H1 (cell line): ENCODE results near the gene ABCD4. TPM values are rescaled to one million over a fixed set of nuclear protein-coding genes. Genes with fewer than 3 reads are reported as not detected.
A peak's percentile ranks its signal among the peaks of the same experiment; 100 is the strongest.

Source experiments
- CTCF ChIA-PET: fragments of 300-600 bp; sonication (Branson Sonifier 250); formaldehyde crosslinking; loops from one replicate; lab custom pipeline; 2021; ENCODE audit not compliant: partially characterized antibody; lab: Charles Lee
- POLR2A ChIA-PET: fragments of 300-600 bp; sonication (Branson Sonifier 250); formaldehyde crosslinking; loops from one replicate; lab custom pipeline; 2021; ENCODE audit warnings: inconsistent platforms; ENCODE audit not compliant: partially characterized antibody; lab: Charles Lee
- DNase-seq, 2 experiments: peaks; one replicate each; pipeline versions ENCODE4 v3.0.0 to v3.0.0-alpha.2; 2010 to 2022; ENCODE audit warnings: low spot score in 2 of 2, low read depth in 1 of 2, mixed read lengths in 1 of 2
- FAIRE-seq: peaks from 2 replicates; lab custom pipeline; 2011; peaks lifted over from hg19 to GRCh38; lab: Jason Lieb, UNC
- H2AFZ ChIP-seq: 2 replicates; pipeline ENCODE4 v1.8.1; 2012; ENCODE audit warnings: low read length, inconsistent platforms
- H2AK5ac ChIP-seq: 2 replicates; pipeline ENCODE4 v1.6.1; 2013; ENCODE audit warnings: low read depth, low read length
- H2BK120ac ChIP-seq: replicated peaks from 2 replicates; pipeline ENCODE3; 2013; ENCODE audit warnings: low read depth, low read length, inconsistent platforms
- H2BK12ac ChIP-seq: 2 replicates; pipeline ENCODE4 v1.6.1; 2013; ENCODE audit warnings: low read depth, low read length
- H2BK15ac ChIP-seq: 2 replicates; pipeline ENCODE4 v1.6.1; 2013; ENCODE audit warnings: low read length
- H2BK20ac ChIP-seq: 2 replicates; pipeline ENCODE4 v1.6.1; 2013; ENCODE audit warnings: low read length
- H2BK5ac ChIP-seq: 2 replicates; pipeline ENCODE4 v1.6.1; 2013; ENCODE audit warnings: low read depth, low read length
- H3K14ac ChIP-seq: 2 replicates; pipeline ENCODE4 v1.6.1; 2013; ENCODE audit warnings: inconsistent platforms; ENCODE audit not compliant: insufficient read length
- H3K18ac ChIP-seq: 2 replicates; pipeline ENCODE4 v1.6.1; 2013; ENCODE audit warnings: low read length; ENCODE audit errors: extremely low read depth
- H3K23ac ChIP-seq: 2 replicates; pipeline ENCODE4 v1.6.1; 2013; ENCODE audit warnings: inconsistent platforms; ENCODE audit not compliant: insufficient read length
- H3K23me2 ChIP-seq: 2 replicates; pipeline ENCODE4 v1.6.1; 2013; ENCODE audit warnings: low read depth, low read length
- H3K27ac ChIP-seq: 2 replicates; pipeline ENCODE4 v1.6.1; 2011; ENCODE audit warnings: low read depth, low read length, inconsistent platforms
- H3K27me3 ChIP-seq, 4 experiments: replicated peaks in 1 of 4; 1 replicate in 1 of 4; 2 replicates in 3 of 4; pipeline versions ENCODE4 v1.6.1 to v1.8.1; 2011 to 2013; ENCODE audit warnings: low read length in 3 of 4, mild to moderate bottlenecking in 3 of 4, inconsistent platforms in 2 of 4, mixed read lengths in 2 of 4, moderate library complexity in 1 of 4; ENCODE audit not compliant: control insufficient read depth in 3 of 4, insufficient read depth in 3 of 4; ENCODE audit errors: extremely low read depth in 1 of 4
- H3K36me3 ChIP-seq, 4 experiments: 2 replicates each; pipeline versions ENCODE4 v1.6.1 to v1.8.1; 2011 to 2013; ENCODE audit warnings: mild to moderate bottlenecking in 4 of 4, low read length in 3 of 4, moderate library complexity in 2 of 4, control low read depth in 1 of 4, inconsistent platforms in 1 of 4; ENCODE audit not compliant: insufficient read depth in 4 of 4, control insufficient read depth in 2 of 4
- H3K4ac ChIP-seq: replicated peaks from 2 replicates; pipeline ENCODE3; 2013; ENCODE audit warnings: low read length, low read depth, mixed read lengths, inconsistent platforms; ENCODE audit not compliant: insufficient read length
- H3K4me1 ChIP-seq, 4 experiments: replicated peaks in 1 of 4; 1 replicate in 1 of 4; 2 replicates in 3 of 4; pipeline versions ENCODE4 v1.6.1 to v1.8.1; 2011 to 2013; ENCODE audit warnings: low read length in 3 of 4, inconsistent platforms in 2 of 4, mixed read lengths in 1 of 4; ENCODE audit not compliant: insufficient read depth in 4 of 4, control insufficient read depth in 3 of 4
- H3K4me2 ChIP-seq, 2 experiments: 2 replicates each; pipeline versions ENCODE4 v1.6.1 to v1.8.1; 2011 to 2013; ENCODE audit warnings: low read depth in 2 of 2, low read length in 2 of 2, control low read depth in 1 of 2, inconsistent platforms in 1 of 2, mild to moderate bottlenecking in 1 of 2; ENCODE audit not compliant: insufficient read depth in 1 of 2
- H3K4me3 ChIP-seq, 4 experiments: fragments of 200-600, 300-600 bp in 1 of 4; sonication (generic), shearing (Covaris generic), sonication (Bioruptor Twin) in 1 of 4; 2 replicates each; pipeline versions ENCODE4 v1.5.1 to v1.8.1; 2011 to 2016; ENCODE audit warnings: low read length in 4 of 4, low read depth in 3 of 4, control low read depth in 2 of 4, inconsistent platforms in 2 of 4, mild to moderate bottlenecking in 2 of 4, mixed read lengths in 1 of 4, moderate library complexity in 1 of 4; ENCODE audit not compliant: insufficient read depth in 2 of 4; ENCODE audit errors: extremely low read depth in 1 of 4
- H3K56ac ChIP-seq: replicated peaks from 2 replicates; pipeline ENCODE3; 2013; ENCODE audit warnings: low read depth, mild to moderate bottlenecking, mixed read lengths, low read length, inconsistent platforms; ENCODE audit not compliant: insufficient read length
- H3K79me1 ChIP-seq: 2 replicates; pipeline ENCODE4 v1.6.1; 2013; ENCODE audit warnings: low read depth, low read length, control low read depth
- H3K79me2 ChIP-seq, 2 experiments: 2 replicates each; pipeline versions ENCODE4 v1.6.1 to v1.8.1; 2012 to 2013; ENCODE audit warnings: low read length in 2 of 2, mild to moderate bottlenecking in 2 of 2, inconsistent platforms in 1 of 2; ENCODE audit not compliant: insufficient read depth in 2 of 2, control insufficient read depth in 1 of 2
- H3K9ac ChIP-seq, 4 experiments: replicated peaks in 1 of 4; 1 replicate in 1 of 4; 2 replicates in 3 of 4; pipeline versions ENCODE4 v1.6.1 to v1.8.1; 2011 to 2013; ENCODE audit warnings: low read depth in 3 of 4, low read length in 3 of 4, control low read depth in 2 of 4, mild to moderate bottlenecking in 2 of 4, moderate library complexity in 2 of 4, inconsistent platforms in 1 of 4; ENCODE audit errors: extremely low read depth in 1 of 4
- H3K9me3 ChIP-seq, 2 experiments: 2 replicates each; pipeline versions ENCODE4 v1.6.1 to v1.8.1; 2012 to 2013; ENCODE audit warnings: mild to moderate bottlenecking in 2 of 2, moderate library complexity in 2 of 2, control low read depth in 1 of 2, inconsistent platforms in 1 of 2, low read depth in 1 of 2, low read length in 1 of 2, mixed read lengths in 1 of 2; ENCODE audit not compliant: insufficient read depth in 2 of 2
- H4K20me1 ChIP-seq, 2 experiments: replicated peaks in 1 of 2; 2 replicates each; pipeline versions ENCODE3 to v1.8.1; 2011 to 2013; ENCODE audit warnings: inconsistent platforms in 2 of 2, low read length in 2 of 2, mild to moderate bottlenecking in 1 of 2; ENCODE audit not compliant: insufficient read depth in 2 of 2, control insufficient read depth in 1 of 2
- H4K5ac ChIP-seq: 2 replicates; pipeline ENCODE4 v1.6.1; 2013; ENCODE audit warnings: low read length, low read depth, mixed read lengths, inconsistent platforms; ENCODE audit not compliant: insufficient read length
- H4K8ac ChIP-seq: 2 replicates; pipeline ENCODE4 v1.8.0; 2013; ENCODE audit warnings: mild to moderate bottlenecking, moderate library complexity, low read length, inconsistent platforms; ENCODE audit not compliant: insufficient read depth; ENCODE audit errors: extremely low read depth
- H4K91ac ChIP-seq: replicated peaks from 2 replicates; pipeline ENCODE3; 2013; ENCODE audit warnings: low read length, mixed read lengths, inconsistent platforms; ENCODE audit not compliant: insufficient read length
- BCL11A ChIP-seq, 2 experiments: IDR thresholded peaks; one replicate each; pipeline ENCODE4 v1.6.1; 2011; ENCODE audit warnings: low read depth in 2 of 2, low read length in 2 of 2, mild to moderate bottlenecking in 2 of 2
- EP300 ChIP-seq, 2 experiments: IDR thresholded peaks; 1 replicate in 1 of 2; 2 replicates in 1 of 2; pipeline ENCODE4 v1.6.1; 2011 to 2012; ENCODE audit warnings: low read depth in 2 of 2, low read length in 2 of 2, mild to moderate bottlenecking in 2 of 2, borderline replicate concordance in 1 of 2, inconsistent platforms in 1 of 2, moderate library complexity in 1 of 2
- HDAC2 ChIP-seq, 2 experiments: fragments of 300-600 bp in 1 of 2; sonication (generic) in 1 of 2; IDR thresholded peaks; 2 replicates each; pipeline ENCODE4 v1.6.1; 2011 to 2012; ENCODE audit warnings: low read depth in 2 of 2, low read length in 2 of 2, mild to moderate bottlenecking in 2 of 2, moderate library complexity in 2 of 2, borderline replicate concordance in 1 of 2, inconsistent platforms in 1 of 2
- MAX ChIP-seq: IDR thresholded peaks from 2 replicates; pipeline ENCODE4 v1.6.1; 2012; ENCODE audit warnings: inconsistent platforms
- SAP30 ChIP-seq: fragments of 300-600 bp; sonication (generic); IDR thresholded peaks from 2 replicates; pipeline ENCODE4 v1.7.1; 2012; ENCODE audit warnings: low read length, moderate library complexity, mild to moderate bottlenecking, inconsistent platforms; ENCODE audit not compliant: insufficient read depth, insufficient replicate concordance
- TAF1 ChIP-seq: IDR thresholded peaks from 2 replicates; pipeline ENCODE4 v1.6.1; 2011; ENCODE audit warnings: mild to moderate bottlenecking, low read depth, low read length
- WGBS, 2 experiments: shearing (Covaris generic) in 1 of 2; methylation state at CpG; one replicate each; pipeline versions ENCODE4 v1.1.6 to v1.1.7; 2013 to 2015; ENCODE audit warnings: low lambda C conversion rate in 2 of 2, mixed read lengths in 2 of 2, inconsistent platforms in 1 of 2, low coverage in 1 of 2, missing lambda C conversion rate in 1 of 2; ENCODE audit not compliant: insufficient replicate concordance in 2 of 2, insufficient coverage in 1 of 2, insufficient read length in 1 of 2; ENCODE audit errors: extremely low coverage in 1 of 2, missing lambda C conversion rate in 1 of 2; 5-methylcytosine and 5-hydroxymethylcytosine counted together
- long read RNA-seq, 2 experiments: library from RNA in 1 of 2; library from capped mRNA in 1 of 2; stranded (forward); transcript quantifications; one replicate each; pipeline ENCODE4 v2.0.0, GENCODE V29; 2021; ENCODE audit warnings: inconsistent platforms in 1 of 2
- polyA minus RNA-seq, 3 experiments: library from RNA; depleted of rRNA, polyadenylated mRNA; stranded (reverse); fragments of >200 nt; gene quantifications; 1 replicate in 2 of 3; 2 replicates in 1 of 3; pipeline ENCODE4 v1.2.3, GENCODE V29; 2011
- polyA plus RNA-seq, 7 experiments: library from polyadenylated mRNA; depleted of rRNA in 3 of 7; stranded (reverse) in 5 of 7; unstranded in 2 of 7; fragments of >200 nt in 5 of 7; fragments of 200-250 nt in 2 of 7; gene quantifications; 1 replicate in 5 of 7; 2 replicates in 1 of 7; 4 replicates in 1 of 7; pipeline versions ENCODE4 v1.2.1 to v1.2.3, GENCODE V29; 2011 to 2013; ENCODE audit warnings: missing spikeins in 2 of 7, mixed read lengths in 2 of 7
- total RNA-seq: library from RNA; stranded (reverse); fragmentation: NEBNext Ultra II Directional; extraction: Animal tissue kit (Norgen Biotek cat#: 25700); gene quantifications from 2 replicates; pipeline ENCODE4 v1.2.1, GENCODE V29; 2021

ABCD4 gene
- total RNA-seq (84.8 and 97.7 TPM in 2 replicates), polyA plus RNA-seq (2011; rRNA removed) (47.9 and 99.4 TPM in 2 replicates), polyA minus RNA-seq (2011; rRNA and poly(A)+ RNA removed) (60.8 and 99.4 TPM in 2 replicates)
- 76.0 TPM for polyA plus RNA-seq (2011; cell fraction: cytosol; rRNA removed)
- polyA plus RNA-seq (2011; cell fraction: nucleus; rRNA removed): 316 TPM
- 74.1 to 103 TPM (median 94.9 TPM) in 4 replicates for polyA plus RNA-seq (2012, experiment 1 of 2)
- 58.2 TPM for polyA plus RNA-seq (2012, experiment 2 of 2)
- polyA plus RNA-seq (2013, experiment 1 of 2): 46.2 TPM
- 40.9 TPM for polyA plus RNA-seq (2013, experiment 2 of 2)
- 44.9 TPM for polyA minus RNA-seq (2011; cell fraction: cytosol; rRNA and poly(A)+ RNA removed)
- polyA minus RNA-seq (2011; cell fraction: nucleus; rRNA and poly(A)+ RNA removed): 124 TPM
- long read RNA-seq, experiment 1, partial matches to known transcripts: 3 of 16 reads
- long read RNA-seq, experiment 1, other reads (novel, unspliced or antisense): 13 of 16 reads
- long read RNA-seq, experiment 2, transcript ABCD4-201 (19 exons, 3,003 nt): major isoform, 8 of 41 reads
- long read RNA-seq, experiment 2, partial matches to known transcripts: 5 of 41 reads
- long read RNA-seq, experiment 2, other reads (novel, unspliced or antisense): 25 of 41 reads

GRCh38 chr14:74302634-74303569 lies at the start of gene ABCD4:
Gene ABCD4 (minus strand): TSS chr14:74302934. CDS start chr14:74302912, 22 bp downstream.
- FAIRE-seq (no peak), DNase-seq (peak; percentile 90 to 99)
- Histone ChIP-seq H2BK120ac (no peak within 1 kb of the TSS), H4K20me1 (peaks cover 4% of the 10 kb centered on the region in 2 experiments), H3K23me2 (peaks cover 2% of the 10 kb centered on the region; the same call in 1 of the 2 replicates), H4K5ac (peak within 1 kb of the TSS; percentile 93), H2BK20ac (no peak within 1 kb of the TSS), H3K56ac (peak within 1 kb of the TSS; percentile 49), H3K9ac (peak within 1 kb of the TSS; percentile 75 to 90 (median 83)), H3K27me3 (no peaks in the 10 kb centered on the region), H3K14ac (no peak within 1 kb of the TSS), H2BK5ac (peak within 1 kb of the TSS; percentile 78), H2BK12ac (no peak within 1 kb of the TSS; the same call in 1 of the 2 replicates), H3K27ac (peak within 1 kb of the TSS; percentile 46; the same call in 1 of the 2 replicates), H3K23ac (no peak within 1 kb of the TSS), H4K91ac (peak within 1 kb of the TSS; percentile 83), H3K18ac (peak within 1 kb of the TSS; percentile 87), H3K79me2 (peaks cover 7 to 41% of the 10 kb centered on the region in 2 experiments; a peak in 3 of 4 replicates), H3K4me2 (peak within 1 kb of the TSS; percentile 75 to 87), H3K4me3 (peak within 1 kb of the TSS; percentile 76 to 99 (median 80)), H3K4ac (no peak within 1 kb of the TSS), H3K79me1 (peaks cover 6% of the 10 kb centered on the region; the same call in 1 of the 2 replicates), H3K4me1 (no peaks in the 10 kb centered on the region), H3K36me3 (peaks cover 9 to 14% (median 13%) of the 10 kb centered on the region in 4 experiments; a peak in 7 of 8 replicates), H3K9me3 (no peaks in the 10 kb centered on the region), H2BK15ac (no peak within 1 kb of the TSS), H4K8ac (peak within 1 kb of the TSS; percentile 91), H2AFZ (no peak within 1 kb of the TSS), H2AK5ac (no peak within 1 kb of the TSS)
- POLR2A ChIA-PET: interaction anchor here (0.8 to 3.8 kb wide), 32 partner anchors 9 to 200 kb away, joined by 3 to 30 read pairs (median 4); partner anchors contain the start of genes ISCA2, NPC2 and VRTN
- WGBS, 2 experiments: 18% methylated on average over 49 of the region's 61 CpGs; no CpG with 5 or more reads in 1 of the 2 experiments
- CTCF ChIA-PET: interaction anchor here (0.7 to 15.9 kb wide), 15 partner anchors 5 to 175 kb away, joined by 3 to 214 read pairs (median 4); partner anchors contain the start of genes ABCD4 and VRTN
- TF ChIP-seq EP300 (IDR thresholded peaks at IDR 0.05; ENCODE audit: borderline replicate concordance in 1 of 2, low read depth in 2 of 2, low read length in 2 of 2) (0 out of 3 replicates have a peak, but pooled peaks of 1 of the 2 experiments have one; percentile 60), TAF1 (peak; percentile 100), SAP30 (no peak), MAX (no peak), HDAC2 (IDR thresholded peaks at IDR 0.05; ENCODE audit: borderline replicate concordance in 1 of 2, low read depth in 2 of 2, low read length in 2 of 2) (no peak; a peak in 1 of 4 replicates), BCL11A (IDR thresholded peaks at IDR 0.05; ENCODE audit: low read depth in 2 of 2, low read length in 2 of 2) (no peak)
